SK-N-SH (cell line): ENCODE measurements around the gene LILRA6.

ENCODE experiments used
- CHD2 ChIP-seq: fragments of 150-350 bp; IDR thresholded peaks from 2 replicates; pipeline ENCODE4 v1.6.1; 2018; ENCODE audit warnings: low read length; ENCODE audit not compliant: partially characterized antibody
- CTCF ChIP-seq: fragments of 200-600 bp; sonication (generic); IDR thresholded peaks from 2 replicates; pipeline ENCODE4 v1.6.1; 2017; ENCODE audit warnings: antibody characterized with exemption, mild to moderate bottlenecking, moderate library complexity
- ELF1 ChIP-seq: IDR thresholded peaks from 2 replicates; pipeline ENCODE4 v1.4.0; 2012
- EP300 ChIP-seq, 2 experiments: IDR thresholded peaks; 2 replicates each; pipeline versions ENCODE4 v1.4.0 to v1.6.1; 2012; ENCODE audit warnings: borderline replicate concordance in 1 of 2, low read depth in 1 of 2, low read length in 1 of 2
- FOXJ3 ChIP-seq: sonication (generic); formaldehyde crosslinking; IDR thresholded peaks from 2 replicates; pipeline ENCODE4 v1.5.1; 2020; ENCODE audit warnings: mild to moderate bottlenecking, missing genetic modification reagents
- GATA2 ChIP-seq: sonication (generic); formaldehyde crosslinking; IDR thresholded peaks from 2 replicates; pipeline ENCODE4 v1.5.0; 2020; ENCODE audit warnings: mild to moderate bottlenecking, missing genetic modification reagents
- POLR2AphosphoS5 ChIP-seq: IDR thresholded peaks from 2 replicates; pipeline ENCODE4 v1.6.1; 2012; ENCODE audit warnings: low read depth, low read length
- REST ChIP-seq: IDR thresholded peaks from 2 replicates; pipeline ENCODE4 v1.6.1; 2012; ENCODE audit warnings: mild to moderate bottlenecking, low read depth, low read length, moderate library complexity
- RFX5 ChIP-seq: IDR thresholded peaks from 2 replicates; pipeline ENCODE4 v1.6.1; 2012; ENCODE audit warnings: mild to moderate bottlenecking, improper control_type of control experiment, low read length
- TAF1 ChIP-seq: IDR thresholded peaks from 2 replicates; pipeline ENCODE4 v1.6.1; 2012; ENCODE audit warnings: low read depth, mild to moderate bottlenecking, low read length, moderate library complexity, borderline replicate concordance
- USF1 ChIP-seq: IDR thresholded peaks from 2 replicates; pipeline ENCODE4 v1.4.0; 2012; ENCODE audit warnings: low read depth, borderline replicate concordance
- YY1 ChIP-seq: IDR thresholded peaks from 2 replicates; pipeline ENCODE4 v1.4.0; 2012; ENCODE audit warnings: low read depth, mild to moderate bottlenecking

GRCh38 chr19:54204767-54205468, 37.7 kb downstream of the LILRA6 start:
- no peak for TF ChIP-seq REST
- TF ChIP-seq GATA2: no peak
- no peak for TF ChIP-seq POLR2AphosphoS5
- TF ChIP-seq CHD2: no peak
- no peak for TF ChIP-seq FOXJ3 (CRISPR knock-in tag)
- no peak for TF ChIP-seq CTCF
- no peak for TF ChIP-seq TAF1
- TF ChIP-seq YY1: no peak
- TF ChIP-seq ELF1: no peak
- no peak for TF ChIP-seq EP300 (IDR thresholded peaks at IDR 0.05; ENCODE audit: borderline replicate concordance in 1 of 2, low read depth in 1 of 2, low read length in 1 of 2)
- no peak for TF ChIP-seq RFX5
- TF ChIP-seq USF1: no peak
